Endodermal cell (in vitro differentiated cells): Measurements from ENCODE around the gene WTAP. TPM values are rescaled to one million over a fixed set of nuclear protein-coding genes. Genes with fewer than 3 reads are reported as not detected.

Experiments
- DNase-seq: peaks from one replicate; pipeline ENCODE4 v3.0.0-alpha.2; 2017
- H3K27ac ChIP-seq: 2 replicates; pipeline ENCODE4 v1.5.1; 2013; ENCODE audit warnings: mild to moderate bottlenecking, low read depth, low read length, moderate library complexity
- H3K27me3 ChIP-seq: 2 replicates; pipeline ENCODE4 v1.6.1; 2013; ENCODE audit warnings: mild to moderate bottlenecking, low read length, moderate library complexity; ENCODE audit not compliant: insufficient read depth, control insufficient read depth, poor library complexity, severe bottlenecking
- H3K36me3 ChIP-seq: 2 replicates; pipeline ENCODE4 v1.7.0; 2013; ENCODE audit warnings: mild to moderate bottlenecking, low read length, moderate library complexity; ENCODE audit not compliant: control insufficient read depth, insufficient read depth
- H3K4me1 ChIP-seq: one replicate; pipeline ENCODE4 v1.7.0; 2013; ENCODE audit warnings: low read length; ENCODE audit not compliant: control insufficient read depth, insufficient read depth
- H3K4me3 ChIP-seq: 2 replicates; pipeline ENCODE4 v1.5.1; 2013; ENCODE audit warnings: mild to moderate bottlenecking, low read length, moderate library complexity
- H3K9ac ChIP-seq: 2 replicates; pipeline ENCODE4 v1.6.1; 2013; ENCODE audit warnings: mild to moderate bottlenecking, low read length, moderate library complexity; ENCODE audit not compliant: poor library complexity, severe bottlenecking; ENCODE audit errors: extremely low read depth
- H3K9me3 ChIP-seq: 2 replicates; pipeline ENCODE4 v1.6.1; 2013; ENCODE audit warnings: mild to moderate bottlenecking, low read length, moderate library complexity; ENCODE audit not compliant: control insufficient read depth
- H3K27ac Mint-ChIP-seq: 2 replicates; pipeline ENCODE4 v1.8.0; 2020; ENCODE audit warnings: mixed read lengths
- H3K27me3 Mint-ChIP-seq: 2 replicates; pipeline ENCODE4 v1.8.0; 2021; ENCODE audit warnings: mild to moderate bottlenecking, mixed read lengths; ENCODE audit not compliant: insufficient read depth
- H3K36me3 Mint-ChIP-seq: 2 replicates; pipeline ENCODE4 v1.8.0; 2020; ENCODE audit warnings: low read depth, mixed read lengths
- H3K4me1 Mint-ChIP-seq: 2 replicates; pipeline ENCODE4 v1.8.0; 2020; ENCODE audit warnings: mixed read lengths
- H3K4me3 Mint-ChIP-seq: 2 replicates; pipeline ENCODE4 v1.8.0; 2020; ENCODE audit warnings: mild to moderate bottlenecking, moderate library complexity, mixed read lengths
- H3K9me3 Mint-ChIP-seq: 2 replicates; pipeline ENCODE4 v1.8.0; 2020; ENCODE audit warnings: mild to moderate bottlenecking, mixed read lengths
- CTCF ChIP-seq: fragments of 200-600 bp; sonication (generic); conservative IDR thresholded peaks from 2 replicates; pipeline ENCODE4 v1.5.0; 2021; ENCODE audit warnings: antibody characterized with exemption, mild to moderate bottlenecking
- WGBS, 2 experiments: methylation state at CpG; one replicate each; pipeline versions ENCODE4 v1.1.5 to v1.1.7; 2013; ENCODE audit warnings: missing lambda C conversion rate in 2 of 2, mixed read lengths in 1 of 2; ENCODE audit not compliant: insufficient coverage in 1 of 2, insufficient read length in 1 of 2; 5-methylcytosine and 5-hydroxymethylcytosine counted together
- total RNA-seq, 2 donors: library from RNA; stranded (reverse); fragmentation: NEBNext Ultra II Directional in 1 of 2; extraction: Animal tissue kit (Norgen Biotek cat#: 25700) in 1 of 2; gene quantifications; 2 replicates in 1 of 2; 3 replicates in 1 of 2; pipeline ENCODE4 v1.2.1, GENCODE V29; 2021

WTAP gene
- total RNA-seq, 2 donors from 2014 or later = 112 to 119 TPM

GRCh38 chr6:159736908-159737307 is 9.6 kb downstream of the WTAP start:
- Histone ChIP-seq H3K36me3 (peaks cover 69% of the 10 kb centered on the region), H3K27me3 (no peaks in the 10 kb centered on the region), H3K4me3 (no peak overlapping the region), H3K9me3 (no peaks in the 10 kb centered on the region), H3K4me1 (no peaks in the 10 kb centered on the region), H3K9ac (no peak overlapping the region), H3K27ac (no peak overlapping the region)
- TF ChIP-seq CTCF = no peak
- no peaks in the 10 kb centered on the region for H3K27me3 Mint-ChIP-seq
- H3K27ac Mint-ChIP-seq = peak overlapping the region; percentile 61
- H3K36me3 Mint-ChIP-seq = peaks cover 40% of the 10 kb centered on the region
- no peak overlapping the region for H3K4me3 Mint-ChIP-seq
- H3K9me3 Mint-ChIP-seq = no peaks in the 10 kb centered on the region
- H3K4me1 Mint-ChIP-seq = peaks cover 3% of the 10 kb centered on the region
- WGBS, 2 experiments = 80 to 89% methylated on average over 5 to 7 of the region's 7 CpGs
- no peak for DNase-seq

GRCh38 chr6:159739341-159739740 is 12.0 kb downstream of the WTAP start:
- H3K4me3 ChIP-seq = no peak overlapping the region
- H3K9ac ChIP-seq = no peak overlapping the region
- 99 to 100% methylated on average over 2 to 3 of the region's 3 CpGs for WGBS, 2 experiments
- Mint-ChIP-seq H3K4me3 (no peak overlapping the region), H3K27me3 (no peaks in the 10 kb centered on the region), H3K27ac (no peak overlapping the region), H3K4me1 (no peaks in the 10 kb centered on the region), H3K9me3 (no peaks in the 10 kb centered on the region), H3K36me3 (peaks cover 52% of the 10 kb centered on the region)
- peaks cover 81% of the 10 kb centered on the region for H3K36me3 ChIP-seq
- H3K4me1 ChIP-seq = no peaks in the 10 kb centered on the region
- no peak overlapping the region for H3K27ac ChIP-seq
- DNase-seq = no peak
- no peaks in the 10 kb centered on the region for H3K27me3 ChIP-seq
- H3K9me3 ChIP-seq = no peaks in the 10 kb centered on the region
- TF ChIP-seq CTCF = no peak

GRCh38 chr6:159742165-159742564 is 14.9 kb downstream of the WTAP start:
- Histone ChIP-seq H3K27me3 (no peaks in the 10 kb centered on the region), H3K36me3 (peaks cover 97% of the 10 kb centered on the region), H3K9me3 (no peaks in the 10 kb centered on the region), H3K27ac (no peak overlapping the region), H3K9ac (no peak overlapping the region), H3K4me3 (no peak overlapping the region), H3K4me1 (no peaks in the 10 kb centered on the region)
- DNase-seq = no peak
- Mint-ChIP-seq H3K27me3 (no peaks in the 10 kb centered on the region), H3K9me3 (no peaks in the 10 kb centered on the region), H3K4me1 (no peaks in the 10 kb centered on the region), H3K36me3 (peaks cover 71% of the 10 kb centered on the region), H3K27ac (no peak overlapping the region), H3K4me3 (no peak overlapping the region)
- no peak for TF ChIP-seq CTCF
- 94 to 100% methylated on average over 1 of the region's 1 CpG for WGBS, 2 experiments
